Nephron progenitor cell (in vitro differentiated cells): ENCODE data around the gene SEC11C.

ENCODE experiments used
- DNase-seq: peaks from one replicate; pipeline ENCODE4 v3.0.0; 2021
- H3K27ac Mint-ChIP-seq: 2 replicates; pipeline ENCODE4 v1.8.0; 2021; ENCODE audit warnings: mild to moderate bottlenecking, moderate library complexity, mixed read lengths
- H3K27me3 Mint-ChIP-seq: 2 replicates; pipeline ENCODE4 v1.8.0; 2021; ENCODE audit warnings: mild to moderate bottlenecking, low read depth, mixed read lengths; ENCODE audit not compliant: poor library complexity
- H3K36me3 Mint-ChIP-seq: 2 replicates; pipeline ENCODE4 v1.8.0; 2021; ENCODE audit warnings: low read depth, mixed read lengths
- H3K4me1 Mint-ChIP-seq: 2 replicates; pipeline ENCODE4 v1.8.0; 2021; ENCODE audit warnings: mixed read lengths
- H3K4me3 Mint-ChIP-seq: 2 replicates; pipeline ENCODE4 v1.8.0; 2021; ENCODE audit warnings: mild to moderate bottlenecking, moderate library complexity, mixed read lengths
- H3K9me3 Mint-ChIP-seq: 2 replicates; pipeline ENCODE4 v1.8.0; 2021; ENCODE audit warnings: mild to moderate bottlenecking, moderate library complexity, mixed read lengths
- CTCF ChIP-seq: fragments of 200-600 bp; sonication (generic); IDR thresholded peaks from 2 replicates; pipeline ENCODE4 v1.5.0; 2021; ENCODE audit warnings: antibody characterized with exemption

Gene SEC11C

DNA sequence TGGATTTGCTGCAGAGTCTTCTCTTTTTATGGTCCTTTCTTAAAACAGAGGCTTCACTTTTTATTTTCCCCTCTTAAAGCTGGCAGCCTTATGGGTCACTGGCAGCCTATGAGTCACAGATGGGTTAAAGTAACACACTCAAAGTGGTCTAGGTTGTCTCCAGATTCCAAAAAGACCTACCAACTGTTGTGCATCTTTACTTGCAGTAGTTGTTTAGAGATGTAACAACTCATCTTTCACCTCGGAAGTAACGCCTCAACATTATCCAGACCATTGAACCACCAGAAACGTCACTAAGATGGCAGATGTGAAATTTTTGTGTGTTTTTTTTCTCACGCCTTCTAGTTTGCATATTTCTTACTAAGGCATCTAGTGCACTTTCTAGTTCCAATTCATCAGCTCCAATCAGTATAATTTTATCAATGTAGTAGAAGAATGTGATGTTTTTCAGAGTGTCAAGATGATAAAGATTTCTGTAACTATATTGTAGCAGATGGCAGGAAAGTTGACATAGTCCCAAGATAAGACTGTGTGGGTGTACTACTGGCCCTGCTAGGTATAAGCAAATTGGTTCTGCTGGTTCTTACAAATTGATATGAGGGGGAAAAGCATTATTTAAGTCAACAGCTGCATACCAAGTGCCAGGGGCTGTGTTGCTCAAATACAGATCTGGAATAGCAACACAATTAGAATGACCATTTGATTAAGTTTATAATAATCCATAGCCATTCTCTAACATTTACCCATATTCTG is 9.6 kb upstream of the SEC11C start:
- Mint-ChIP-seq H3K4me1 (no peaks in the 10 kb centered on the region), H3K9me3 (no peaks in the 10 kb centered on the region), H3K27me3 (peaks cover 79% of the 10 kb centered on the region), H3K27ac (no peak overlapping the region), H3K36me3 (no peaks in the 10 kb centered on the region), H3K4me3 (no peak overlapping the region)
- no peak for TF ChIP-seq CTCF
- no peak for DNase-seq

DNA sequence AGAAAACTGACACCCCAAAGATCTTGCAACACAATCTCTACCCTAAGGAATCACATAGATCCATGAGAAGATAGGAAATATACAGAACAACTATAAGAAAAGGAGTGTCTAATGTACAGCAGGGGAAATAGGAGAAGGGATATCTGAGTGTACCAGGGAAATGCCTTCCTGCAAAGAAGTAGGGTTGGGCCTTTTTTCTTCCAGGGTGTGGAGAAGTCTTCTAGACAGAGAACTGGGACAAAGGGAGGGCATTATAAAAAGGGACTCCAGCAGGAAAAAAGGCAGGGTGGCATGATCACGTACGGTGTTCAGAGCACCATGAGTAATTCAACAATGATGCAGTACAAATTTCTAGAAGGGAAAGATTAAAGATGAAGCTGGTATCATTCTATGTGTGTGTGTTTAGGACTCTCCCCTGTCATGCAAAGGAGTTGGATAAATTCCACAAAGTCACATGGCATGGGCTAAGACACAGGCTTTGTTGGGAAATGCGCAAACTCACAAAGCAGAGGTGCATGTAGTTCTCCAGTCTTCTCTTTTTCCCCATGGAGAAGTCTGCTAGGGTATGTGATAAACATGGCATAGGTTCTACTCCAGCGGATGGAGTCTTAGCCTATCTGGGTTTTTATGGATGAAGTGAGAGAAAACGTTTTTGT is 6.7 kb upstream of the SEC11C start:
- H3K27ac Mint-ChIP-seq: no peak overlapping the region
- H3K27me3 Mint-ChIP-seq: peaks cover 78% of the 10 kb centered on the region
- H3K9me3 Mint-ChIP-seq: no peaks in the 10 kb centered on the region
- no peak for DNase-seq
- no peak for TF ChIP-seq CTCF
- H3K4me1 Mint-ChIP-seq: no peaks in the 10 kb centered on the region
- no peak overlapping the region for H3K4me3 Mint-ChIP-seq
- H3K36me3 Mint-ChIP-seq: no peaks in the 10 kb centered on the region

DNA sequence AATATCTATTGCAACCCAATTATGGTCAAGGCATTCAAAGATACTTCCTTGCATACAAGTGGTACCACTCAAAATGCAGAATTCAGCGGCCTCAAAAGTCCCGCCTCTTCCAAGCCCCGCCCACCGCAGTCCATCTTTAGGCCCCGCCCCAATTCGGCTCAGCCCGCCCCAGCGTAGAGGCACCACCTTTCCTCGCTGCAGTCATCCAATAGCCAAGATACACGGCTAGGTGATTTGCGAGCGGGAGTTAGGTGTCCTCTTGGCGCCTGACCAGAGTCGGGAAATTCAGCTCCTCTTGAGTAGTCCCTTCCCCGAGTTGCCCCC is 431 bp upstream of the SEC11C start:
- no peak for TF ChIP-seq CTCF
- no peaks in the 10 kb centered on the region for H3K9me3 Mint-ChIP-seq
- H3K36me3 Mint-ChIP-seq: no peaks in the 10 kb centered on the region
- H3K4me1 Mint-ChIP-seq: peaks cover 19% of the 10 kb centered on the region
- peak overlapping the region; percentile 92 for H3K4me3 Mint-ChIP-seq
- H3K27me3 Mint-ChIP-seq: peaks cover 69% of the 10 kb centered on the region
- DNase-seq: peak; percentile 91
- H3K27ac Mint-ChIP-seq: peak overlapping the region; percentile 100

GRCh38 chr18:59140302-59140885 is 710 bp downstream of the SEC11C start:
- no peaks in the 10 kb centered on the region for H3K36me3 Mint-ChIP-seq
- peak overlapping the region; percentile 92 for H3K4me3 Mint-ChIP-seq
- peak; percentile 39 for DNase-seq
- H3K9me3 Mint-ChIP-seq: no peaks in the 10 kb centered on the region
- H3K27me3 Mint-ChIP-seq: peaks cover 63% of the 10 kb centered on the region
- no peak for TF ChIP-seq CTCF
- H3K4me1 Mint-ChIP-seq: peaks cover 19% of the 10 kb centered on the region
- no peak overlapping the region for H3K27ac Mint-ChIP-seq

- DNase-seq: no peak
- H3K4me1 Mint-ChIP-seq: peaks cover 19% of the 10 kb centered on the region
- peaks cover 54% of the 10 kb centered on the region for H3K27me3 Mint-ChIP-seq
- no peaks in the 10 kb centered on the region for H3K9me3 Mint-ChIP-seq
- no peak for TF ChIP-seq CTCF
- H3K4me3 Mint-ChIP-seq: peak overlapping the region; percentile 92
- H3K27ac Mint-ChIP-seq: no peak overlapping the region
- no peaks in the 10 kb centered on the region for H3K36me3 Mint-ChIP-seq
Observed at GRCh38 chr18:59141294-59142068, 1.8 kb downstream of the SEC11C start.
